Measurements from ENCODE around the gene HDAC9.

GRCh38 chr7:18971839-18972238, 476.3 kb downstream of the HDAC9 start:
- TF ChIP-seq CTCF (IDR thresholded peaks at IDR 0.05 in 2 of 3, conservative IDR thresholded peaks at IDR 0.05 in 1 of 3; ENCODE audit: borderline replicate concordance in 1 of 3, insufficient read depth in 1 of 3, low read depth in 2 of 3, low read length in 2 of 3) (no peak), RAD21 (IDR thresholded peaks at IDR 0.05; ENCODE audit: low read depth) (no peak), CBX3 (IDR thresholded peaks at IDR 0.05; ENCODE audit: low read depth) (no peak), SIN3A (IDR thresholded peaks at IDR 0.05; ENCODE audit: low read depth) (no peak), ZBTB33 (IDR thresholded peaks at IDR 0.05; ENCODE audit: extremely low read depth, insufficient replicate concordance, low read length) (no peak), POLR2AphosphoS5 (IDR thresholded peaks at IDR 0.05; ENCODE audit: low read depth, low read length) (no peak), EGR1 (IDR thresholded peaks at IDR 0.05; ENCODE audit: low read depth) (no peak), EZH2 (IDR thresholded peaks at IDR 0.05) (no peak), EZH2phosphoT487 (IDR thresholded peaks at IDR 0.05; ENCODE audit: borderline replicate concordance) (no peak), REST (IDR thresholded peaks at IDR 0.05; ENCODE audit: low read depth) (no peak), YY1 (IDR thresholded peaks at IDR 0.05; ENCODE audit: extremely low read depth, insufficient replicate concordance, low read depth, low read length) (no peak), POLR2A (IDR thresholded peaks at IDR 0.05; ENCODE audit: borderline replicate concordance, extremely low read depth, insufficient read depth, insufficient read length) (no peak), MAX (IDR thresholded peaks at IDR 0.05) (no peak)
